Measurements from ENCODE around the gene TP73. TPM values are rescaled to one million over a fixed set of nuclear protein-coding genes. Genes with fewer than 3 reads are reported as not detected.

The TP73 gene
- polyA plus RNA-seq, 1 donor from 2014 or later: 0.88 TPM

- H3K27ac Mint-ChIP-seq: no peak overlapping the region
- no peaks in the 10 kb centered on the region for H3K9me3 Mint-ChIP-seq
- H3K36me3 Mint-ChIP-seq: peaks cover 5% of the 10 kb centered on the region
- peaks cover 2 to 5% (median 4%) of the 10 kb centered on the region in 3 donors for H3K4me1 Mint-ChIP-seq
- H3K4me3 Mint-ChIP-seq: no peak overlapping the region
- H3K27me3 Mint-ChIP-seq: no peaks in the 10 kb centered on the region
These were observed 127.1 kb downstream of the TP73 start for GRCh38 chr1:3779265-3779911.

- Mint-ChIP-seq H3K27ac (peak overlapping the region in 1 of 3 donors; percentile 26), H3K4me1 (peaks cover 2 to 5% (median 4%) of the 10 kb centered on the region in 3 donors), H3K9me3 (no peaks in the 10 kb centered on the region), H3K4me3 (no peak overlapping the region), H3K36me3 (peaks cover 5% of the 10 kb centered on the region), H3K27me3 (no peaks in the 10 kb centered on the region)
These were observed 127.6 kb downstream of the TP73 start for GRCh38 chr1:3779912-3780416.

GRCh38 chr1:3780901-3781300 is 128.6 kb downstream of the TP73 start:
- Mint-ChIP-seq H3K9me3 (no peaks in the 10 kb centered on the region), H3K27ac (peak overlapping the region in 1 of 3 donors; percentile 31), H3K27me3 (no peaks in the 10 kb centered on the region), H3K36me3 (peaks cover 11% of the 10 kb centered on the region), H3K4me1 (peaks cover under 1 to 2% (median under 1%) of the 10 kb centered on the region in 3 donors), H3K4me3 (no peak overlapping the region)

- Mint-ChIP-seq H3K4me1 (peaks cover 0 to 7% (median 0%) of the 10 kb centered on the region in 3 donors), H3K4me3 (no peak overlapping the region), H3K27ac (no peak overlapping the region), H3K36me3 (peaks cover 11% of the 10 kb centered on the region), H3K27me3 (no peaks in the 10 kb centered on the region), H3K9me3 (no peaks in the 10 kb centered on the region)
These were observed 131.5 kb downstream of the TP73 start for GRCh38 chr1:3783651-3784474.

GRCh38 chr1:3785045-3785444 is 132.7 kb downstream of the TP73 start:
- no peaks in the 10 kb centered on the region for H3K27me3 Mint-ChIP-seq
- peaks cover 11% of the 10 kb centered on the region for H3K36me3 Mint-ChIP-seq
- no peaks in the 10 kb centered on the region for H3K9me3 Mint-ChIP-seq
- no peak overlapping the region for H3K27ac Mint-ChIP-seq
- H3K4me3 Mint-ChIP-seq: no peak overlapping the region
- H3K4me1 Mint-ChIP-seq: peaks cover 0 to 7% (median 0%) of the 10 kb centered on the region in 3 donors

GRCh38 chr1:3785456-3786157 is 133.3 kb downstream of the TP73 start:
- Mint-ChIP-seq H3K4me3 (no peak overlapping the region), H3K9me3 (no peaks in the 10 kb centered on the region), H3K4me1 (peaks cover 0 to 7% (median 0%) of the 10 kb centered on the region in 3 donors), H3K27me3 (no peaks in the 10 kb centered on the region), H3K27ac (no peak overlapping the region), H3K36me3 (peaks cover 11% of the 10 kb centered on the region)

Other genes starting within 250 kb of the TP73 start
- gene ARHGEF16, start 197.9 kb upstream of the TP73 start, polyA plus RNA-seq: not detected
- 2.3 TPM for gene MEGF6, start 41.0 kb upstream of the TP73 start, polyA plus RNA-seq
- 37.8 TPM for gene TPRG1L, start 27.5 kb upstream of the TP73 start, polyA plus RNA-seq
- gene WRAP73, start 2.4 kb upstream of the TP73 start, polyA plus RNA-seq: 29.7 TPM
- not detected for gene CCDC27, start 99.9 kb downstream of the TP73 start, polyA plus RNA-seq
- gene SMIM1, start 120.2 kb downstream of the TP73 start, polyA plus RNA-seq: not detected
- 21.4 TPM for gene LRRC47, start 144.0 kb downstream of the TP73 start, polyA plus RNA-seq
- gene CEP104, start 204.7 kb downstream of the TP73 start, polyA plus RNA-seq: 18.3 TPM
- 7.1 TPM for gene DFFB, start 205.0 kb downstream of the TP73 start, polyA plus RNA-seq
- gene C1orf174, start 247.8 kb downstream of the TP73 start, polyA plus RNA-seq: 29.4 TPM